Fibroblast of gingiva (primary cell): Measurements from ENCODE around the gene WDR12.
A peak's percentile ranks its signal among the peaks of the same experiment; 100 is the strongest.
"Not testable (repeated sequence)": the region's sequence is repeated elsewhere in the genome, so short reads cannot be mapped to it uniquely, and the experiment has no call there.

Experiments
- DNase-seq: peaks from one replicate; pipeline ENCODE4 v3.0.0-alpha.2; 2011; ENCODE audit warnings: low read depth

WDR12 gene

DNA sequence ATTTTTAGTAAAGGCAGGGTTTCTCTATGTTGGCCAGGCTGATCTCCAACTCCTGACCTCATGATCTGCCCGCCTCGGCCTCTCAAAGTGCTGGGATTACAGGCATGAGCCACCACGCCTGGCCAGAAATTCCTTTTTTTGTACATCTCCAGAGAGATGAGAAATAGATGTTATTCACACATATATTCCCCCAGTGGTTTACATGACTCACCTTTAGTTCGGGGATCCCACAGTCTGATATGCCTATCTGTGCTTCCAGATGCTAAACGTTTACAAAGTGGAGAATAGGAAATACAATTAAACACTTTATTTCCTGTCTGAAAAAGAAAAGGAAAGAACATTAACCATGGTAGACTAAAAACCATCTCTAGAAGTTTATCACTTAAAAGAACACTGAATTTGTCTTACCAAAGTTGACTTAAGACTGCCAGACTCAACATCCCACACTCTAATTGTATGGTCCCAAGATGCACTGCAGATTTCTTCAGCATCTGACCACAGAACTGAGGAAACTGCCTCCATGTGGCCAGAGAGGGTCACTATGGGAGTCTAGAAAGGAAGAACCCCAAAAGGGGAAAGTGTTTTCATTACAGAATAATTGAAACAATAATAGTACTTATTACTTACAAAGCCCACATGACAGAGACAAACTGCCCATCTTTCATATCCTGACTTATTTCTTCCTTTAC lies 27.3 kb downstream of the WDR12 start:
- DNase-seq, result no peak

DNA sequence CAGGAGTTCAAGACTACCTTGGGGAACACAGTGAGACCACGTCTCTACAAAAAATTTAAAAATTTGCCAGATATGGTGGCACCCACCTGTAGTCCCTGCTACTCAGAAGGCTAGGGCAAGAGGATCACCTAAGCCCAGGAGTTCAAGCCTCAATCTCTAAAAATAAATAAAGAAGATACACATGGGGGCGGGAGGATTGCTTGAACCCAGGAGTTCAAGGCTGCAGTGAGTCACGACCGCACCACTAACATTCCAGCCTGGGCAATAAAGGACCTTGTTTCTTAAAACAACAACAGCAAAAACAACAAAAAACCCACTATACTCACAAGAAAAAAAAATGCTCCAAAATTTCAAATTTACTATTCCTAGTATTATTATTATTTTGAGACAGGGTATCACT lies 29.9 kb downstream of the WDR12 start:
- no peak for DNase-seq

DNA sequence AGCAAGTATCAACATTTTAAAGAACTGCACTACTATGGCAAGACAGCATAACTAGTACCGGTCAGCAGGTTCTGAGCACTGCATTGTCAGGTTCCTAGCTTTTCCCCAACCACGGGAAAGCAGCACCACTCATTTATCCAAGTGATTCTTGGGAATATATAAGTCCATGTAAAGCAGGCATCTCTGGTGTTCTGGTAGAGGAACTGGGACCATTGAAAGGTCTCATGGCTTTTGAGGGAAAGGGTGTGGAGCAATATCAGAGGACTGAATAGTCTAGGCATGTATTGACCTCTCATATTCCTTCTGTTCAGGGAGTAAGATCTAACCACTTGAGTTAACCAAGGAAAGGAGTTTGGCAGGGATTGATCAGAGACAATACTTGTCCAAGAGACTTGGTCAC lies 33.8 kb downstream of the WDR12 start:
- no peak for DNase-seq

DNA sequence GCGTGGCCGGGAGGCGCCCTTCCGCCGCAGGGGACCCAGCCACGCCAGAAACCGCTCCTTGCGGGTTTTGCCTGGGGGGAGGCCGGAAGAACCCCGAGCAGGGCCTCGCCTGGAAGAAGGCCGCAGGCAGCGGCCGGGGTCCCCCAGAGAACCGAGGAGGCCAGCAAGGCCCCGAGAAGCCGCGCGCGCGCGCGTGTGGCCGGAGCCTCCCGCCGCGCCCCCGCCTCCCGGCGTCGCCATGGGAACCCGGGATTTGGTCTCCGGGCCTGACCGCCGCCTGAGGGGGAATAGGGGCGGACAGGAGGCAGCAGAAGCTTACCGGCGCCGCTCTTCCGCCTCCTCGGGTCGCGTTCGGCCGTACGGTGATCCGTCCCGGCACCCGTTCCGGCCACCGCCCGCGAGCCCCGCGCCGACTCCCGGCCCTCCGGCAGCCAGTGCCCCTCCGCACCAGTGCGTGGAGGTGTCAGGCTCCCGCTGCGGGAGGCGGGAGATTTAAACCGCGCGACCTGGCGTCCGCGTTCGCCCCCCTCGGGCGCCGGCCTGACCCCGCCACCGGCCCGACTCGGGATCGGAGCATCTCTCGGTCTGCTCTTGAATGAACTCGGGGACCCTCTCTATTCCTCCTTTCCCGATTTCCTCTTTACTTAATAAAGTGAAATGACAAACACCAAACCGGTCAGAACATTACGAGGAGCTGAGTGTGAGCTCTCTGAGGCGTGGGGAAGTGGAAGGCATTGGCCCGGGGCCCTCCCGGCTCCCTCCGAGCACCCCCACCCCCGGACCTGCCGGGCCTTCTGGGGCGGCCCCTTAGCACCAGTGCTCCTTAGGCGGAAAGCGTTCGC lies 40.0 kb downstream of the WDR12 start, which contains the start of gene ICA1L:
TSS of gene ICA1L (minus strand) at position 467 of the 842 bp plus-strand sequence. CDS start 42,757 bp downstream, outside the sequence.
- peak; percentile 66 for DNase-seq

DNA sequence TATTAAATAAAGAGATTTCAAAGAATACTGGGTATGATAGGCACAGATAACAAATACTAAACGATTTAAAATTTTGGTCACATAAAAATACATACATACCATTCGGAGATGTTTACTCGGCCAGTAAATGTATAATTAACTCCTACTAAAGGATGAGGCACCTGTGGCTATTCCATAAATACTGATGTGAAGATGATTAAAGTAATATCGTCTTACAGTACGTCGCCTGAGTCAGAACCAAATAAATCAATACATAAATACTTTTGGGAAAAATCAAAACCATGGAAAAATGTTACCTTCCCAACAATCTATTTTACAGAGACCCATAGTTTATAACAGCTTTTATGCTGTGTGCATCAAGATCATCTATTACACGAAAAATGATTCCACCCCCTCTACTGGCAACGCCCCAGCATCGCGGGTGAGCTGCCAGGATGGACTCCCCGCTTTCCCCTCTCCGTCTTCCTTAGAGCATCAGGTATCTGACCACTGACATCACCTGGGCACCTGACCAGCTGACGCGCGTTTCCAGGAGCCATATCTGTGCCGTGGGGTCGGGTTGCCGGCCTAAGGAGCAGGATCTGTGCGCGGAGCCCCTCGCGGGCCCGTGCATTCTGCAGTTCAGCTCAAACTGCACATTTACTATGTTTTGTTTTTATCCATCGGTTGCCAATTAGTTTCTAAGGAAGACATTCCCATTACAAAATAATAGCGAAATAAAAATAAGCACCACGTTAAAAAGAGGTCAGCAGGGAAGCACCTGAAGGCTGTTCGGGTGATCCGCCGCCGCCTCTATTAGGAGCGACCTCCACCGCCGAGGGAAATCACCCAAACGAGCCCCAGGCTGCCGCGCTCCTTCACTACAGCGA lies 40.8 kb downstream of the WDR12 start:
- peak; percentile 7 for DNase-seq

DNA sequence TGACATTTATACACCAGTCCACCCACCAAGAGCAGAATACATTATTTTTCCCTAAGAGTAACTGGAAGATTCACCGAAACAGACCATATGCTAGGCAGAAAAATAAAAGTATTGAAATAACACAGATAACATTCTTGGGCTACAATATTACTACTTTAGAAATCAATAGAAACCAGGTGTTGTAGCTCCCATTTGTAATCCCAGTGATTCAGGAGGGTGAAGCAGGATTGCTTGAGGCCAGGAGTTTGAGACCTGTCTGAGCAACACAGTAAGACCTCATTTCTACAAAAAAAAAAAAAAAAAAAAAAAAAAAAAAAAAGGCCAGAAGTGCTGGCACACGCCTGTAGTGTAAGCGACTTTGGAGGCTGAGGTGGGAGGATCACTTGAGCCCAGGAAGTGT lies 49.5 kb downstream of the WDR12 start:
- DNase-seq, result no peak

DNA sequence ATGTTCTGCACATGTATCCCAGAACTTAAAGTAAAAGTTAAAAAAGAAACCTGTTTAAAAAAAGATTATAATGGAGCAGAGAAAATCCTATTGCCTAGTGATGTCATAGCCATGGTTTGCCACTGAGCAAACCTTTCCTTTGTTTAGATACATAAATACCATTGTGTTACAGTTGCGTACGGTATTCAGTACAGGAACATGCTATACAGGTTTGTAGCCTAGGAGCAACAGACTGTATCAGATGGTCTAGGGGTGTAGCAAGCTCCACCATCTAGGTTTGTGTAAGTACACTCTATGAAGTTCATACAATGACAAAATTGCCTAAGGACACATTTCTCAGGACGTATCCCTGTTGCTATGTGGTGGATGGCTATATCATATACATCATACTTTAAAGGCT lies 52.9 kb downstream of the WDR12 start:
- no peak for DNase-seq

DNA sequence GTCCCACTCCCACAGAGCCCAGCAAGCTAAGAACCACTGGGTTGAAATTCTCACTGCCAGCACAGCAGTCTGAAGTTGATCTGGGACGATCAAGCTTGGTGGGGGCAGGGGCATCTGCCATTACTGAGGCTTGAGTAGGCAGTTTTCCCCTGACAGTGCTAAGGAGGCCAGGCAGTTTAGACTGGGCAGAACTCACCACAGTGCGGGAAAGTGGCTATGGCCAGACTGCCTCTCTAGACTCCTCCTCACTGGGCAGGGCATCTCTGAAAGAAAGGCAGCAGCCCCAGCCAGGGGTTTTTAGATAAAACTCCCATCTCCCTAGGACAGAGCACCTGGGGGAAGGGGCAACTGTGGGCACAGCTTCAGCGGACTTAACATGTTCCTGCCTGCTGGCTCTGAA lies 62.1 kb downstream of the WDR12 start:
- not testable (repeated sequence) for DNase-seq

DNA sequence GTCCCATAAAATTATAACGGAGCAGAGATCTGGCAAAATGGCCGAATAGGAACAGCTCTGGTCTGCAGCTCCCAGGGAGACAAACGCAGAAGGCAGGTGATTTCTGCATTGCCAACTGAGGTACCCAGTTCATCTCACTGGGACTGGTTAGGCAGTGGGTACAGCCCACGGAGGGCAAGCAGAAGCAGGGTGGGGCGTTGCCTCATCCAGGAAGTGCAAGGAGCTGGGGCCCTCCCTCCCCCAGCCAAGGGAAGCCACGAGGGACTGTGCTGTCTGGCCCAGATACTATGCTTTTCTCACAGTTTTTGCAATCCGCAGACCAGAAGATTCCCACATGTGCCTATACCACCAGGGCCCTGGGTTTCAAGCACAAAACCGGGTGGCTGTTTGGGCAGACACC lies 62.7 kb downstream of the WDR12 start:
- DNase-seq, result no peak

DNA sequence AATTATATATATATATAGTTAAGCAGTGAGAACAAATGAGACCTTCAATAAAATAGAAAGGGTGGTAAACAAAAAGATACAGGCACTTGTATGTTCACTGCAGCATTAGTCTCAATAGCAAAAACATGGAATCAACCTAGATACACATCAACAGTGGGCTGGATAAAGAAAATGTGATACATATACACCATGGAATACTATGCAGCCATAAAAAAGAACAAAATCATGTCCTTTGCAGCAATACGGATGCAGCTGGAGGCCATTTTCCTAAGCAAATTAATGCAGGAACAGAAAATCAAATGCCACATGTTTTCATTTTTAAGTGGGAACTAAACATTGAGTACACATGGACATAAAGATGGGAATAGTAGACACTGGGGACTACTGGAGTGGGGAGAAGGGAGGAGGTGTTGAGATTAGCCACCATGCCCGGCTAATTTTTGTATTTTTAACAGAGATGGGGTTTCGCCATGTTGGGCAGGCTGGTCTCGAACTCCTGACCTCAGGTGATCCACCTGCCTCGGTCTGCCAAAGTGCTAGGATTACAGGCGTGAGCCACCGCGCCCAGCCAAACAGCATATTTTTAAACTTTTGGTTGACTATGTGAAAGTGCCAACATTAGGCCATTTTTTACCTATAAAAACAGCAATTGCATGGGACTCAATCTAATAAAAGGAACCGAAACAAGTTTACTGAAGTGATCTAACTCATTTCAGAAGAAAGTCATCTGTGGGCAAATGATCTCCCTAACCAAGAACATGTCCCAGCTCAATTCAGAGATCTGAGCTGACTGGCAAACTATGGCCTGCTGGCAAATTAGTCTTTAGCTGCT lies 63.6 kb downstream of the WDR12 start:
- DNase-seq, result no peak

DNA sequence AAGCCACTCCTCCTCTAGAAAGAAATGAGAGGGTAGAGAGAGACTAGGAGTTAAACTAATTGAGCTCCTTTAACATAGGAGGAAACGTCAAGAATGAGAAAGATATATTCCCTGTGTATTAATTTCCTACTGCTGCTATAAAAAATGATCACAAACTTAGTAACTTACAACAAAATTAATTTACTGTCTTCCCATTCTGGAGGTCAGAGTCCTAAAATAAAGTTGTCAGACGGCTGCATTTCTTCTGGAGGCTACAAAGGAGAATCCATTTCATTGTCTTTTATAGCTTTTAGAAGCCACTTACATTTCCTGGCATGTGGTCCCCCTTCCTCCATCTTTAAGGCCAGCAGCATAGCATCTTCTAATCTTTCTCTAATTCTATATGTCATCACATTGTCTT lies 66.8 kb downstream of the WDR12 start:
- no peak for DNase-seq

DNA sequence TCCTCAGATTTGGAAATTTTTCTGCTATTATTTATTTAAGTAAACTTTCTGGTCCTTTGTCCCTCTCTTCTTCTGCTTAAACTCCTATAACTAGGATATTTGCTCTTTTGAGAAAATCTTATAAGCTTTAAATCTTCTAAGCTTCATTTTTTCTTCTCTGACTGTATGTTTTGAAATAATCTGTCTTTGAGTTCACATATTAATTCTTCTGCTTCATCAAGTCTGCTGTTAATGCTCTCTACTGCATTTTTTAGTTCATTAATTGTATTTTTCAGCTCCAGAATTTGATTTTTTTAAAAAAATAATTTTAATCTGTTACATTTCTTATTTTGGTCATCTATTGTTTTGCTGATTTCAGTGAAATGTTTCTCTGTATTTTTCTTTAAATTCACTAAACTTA lies 68.8 kb downstream of the WDR12 start:
- no peak for DNase-seq

DNA sequence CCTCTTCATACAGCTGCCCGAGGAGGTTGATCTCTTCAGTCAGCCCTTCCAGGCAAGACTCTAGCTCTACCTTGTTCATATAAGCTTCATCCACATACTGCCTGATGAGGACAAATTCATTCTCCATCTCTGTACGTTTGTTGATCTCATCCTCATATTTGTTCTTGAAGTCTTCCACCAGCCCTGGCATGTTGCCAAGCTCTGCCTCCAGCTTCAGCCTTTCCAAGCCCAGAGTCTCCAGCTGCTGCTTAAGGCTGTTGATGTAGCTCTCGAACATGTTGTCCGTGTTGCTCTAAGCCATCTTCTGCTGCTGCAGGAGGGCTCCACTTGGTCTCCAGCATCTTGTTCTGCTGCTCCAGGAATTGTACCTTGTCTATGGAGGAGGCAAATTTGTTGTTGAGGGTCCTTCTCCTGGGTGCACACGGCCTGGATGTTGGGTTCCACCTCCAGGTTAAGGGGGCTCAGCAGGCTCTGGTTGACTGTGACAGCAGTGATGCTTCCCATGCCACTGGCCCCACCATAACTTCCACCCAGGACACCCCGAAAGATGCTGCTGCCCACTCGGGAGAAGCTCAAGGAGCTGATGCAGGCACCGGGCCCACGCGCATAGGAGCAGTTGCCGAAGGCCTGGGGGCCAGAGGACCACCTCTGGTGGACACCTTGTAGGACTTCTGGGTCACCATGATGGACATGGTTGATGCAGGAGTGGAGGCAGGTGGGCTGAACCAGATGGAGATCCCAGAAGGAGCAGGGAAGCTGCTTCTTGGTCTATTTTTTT lies 70.2 kb downstream of the WDR12 start:
- DNase-seq, result no peak

DNA sequence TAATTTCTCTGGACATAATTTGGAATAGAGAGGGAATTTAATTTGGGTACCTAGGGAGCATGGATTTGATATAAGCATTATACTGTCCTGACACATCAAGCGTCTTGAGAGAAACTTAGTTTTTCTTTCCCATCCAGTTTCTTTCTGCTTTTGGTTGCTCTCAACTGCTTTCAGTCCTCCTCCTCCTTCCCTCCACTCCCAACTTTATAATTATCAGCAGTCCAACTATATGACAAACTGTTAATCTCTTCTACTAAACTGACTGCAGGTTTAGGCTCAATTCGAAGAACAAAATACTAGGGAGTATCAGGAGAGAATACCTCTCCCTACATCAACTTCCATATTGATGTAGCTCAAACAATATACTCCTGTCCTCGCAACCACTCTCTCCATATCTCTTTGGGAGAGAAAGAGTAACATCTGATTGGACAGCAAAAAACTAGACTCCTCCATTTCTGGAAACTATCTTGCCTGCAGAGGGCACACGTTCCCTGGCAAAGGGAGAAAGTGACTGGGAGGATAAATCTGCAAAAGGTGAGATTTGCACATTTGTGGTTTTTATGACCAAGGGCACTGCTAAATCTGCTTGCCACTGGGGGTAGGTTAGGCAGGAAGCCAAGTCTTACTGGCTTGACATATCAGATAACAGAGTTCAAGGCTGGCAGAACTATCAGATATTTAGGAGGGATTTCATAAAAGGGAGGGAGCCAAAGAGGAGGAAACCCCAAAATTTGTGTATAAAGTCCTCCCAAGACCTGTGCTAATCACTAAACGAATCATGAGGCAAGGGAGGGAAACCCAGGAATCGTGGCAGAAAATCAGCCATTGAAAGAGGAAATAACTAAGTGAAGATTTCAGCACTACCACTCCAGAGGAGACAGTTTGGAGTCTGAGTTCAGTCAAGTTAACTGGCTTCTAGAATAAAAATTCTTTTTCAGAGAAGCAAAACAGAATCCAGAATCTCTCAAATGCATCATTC lies 79.9 kb downstream of the WDR12 start:
- peak; percentile 46 for DNase-seq

DNA sequence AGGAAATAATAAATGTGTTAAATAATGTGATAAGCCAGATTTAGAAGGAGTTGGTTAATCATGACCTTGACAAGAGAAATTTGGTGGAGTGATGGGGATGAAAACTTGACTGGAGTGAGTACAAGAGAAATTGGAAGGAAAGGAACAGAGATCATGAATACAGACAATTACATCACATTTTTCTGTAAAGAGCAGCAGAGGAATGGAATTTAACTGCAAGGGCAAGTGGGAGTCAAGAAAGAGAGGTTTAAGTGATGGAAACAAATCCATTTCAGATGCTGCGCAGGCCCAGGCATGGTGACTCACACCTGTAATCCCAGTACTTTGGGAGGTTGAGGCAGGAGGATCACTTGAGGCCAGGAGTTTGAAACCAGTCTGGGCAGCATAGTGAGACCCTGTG lies 86.6 kb downstream of the WDR12 start:
- no peak for DNase-seq
